Liver (tissue), 9 donors: ENCODE data around the gene MED28. TPM values are rescaled to one million over a fixed set of nuclear protein-coding genes. Genes with fewer than 3 reads are reported as not detected.

ENCODE experiments used
- DNase-seq: peaks from one replicate; pipeline ENCODE4 v3.0.0-alpha.2; 2017; ENCODE audit warnings: low spot score
- H3K27ac ChIP-seq, 2 donors: one replicate each; pipeline ENCODE4 v1.7.0; 2013; ENCODE audit warnings: inconsistent platforms in 2 of 2, low read length in 2 of 2, control low read depth in 1 of 2, low read depth in 1 of 2, mild to moderate bottlenecking in 1 of 2
- H3K27me3 ChIP-seq, 4 donors: one replicate each; pipeline versions ENCODE4 v1.6.1 to v1.7.0; 2013; ENCODE audit warnings: low read length in 3 of 4, inconsistent platforms in 1 of 4, mild to moderate bottlenecking in 1 of 4, moderate library complexity in 1 of 4; ENCODE audit not compliant: control insufficient read depth in 4 of 4, insufficient read depth in 4 of 4
- H3K36me3 ChIP-seq, 4 donors: one replicate each; pipeline versions ENCODE4 v1.6.1 to v1.7.0; 2013; ENCODE audit warnings: low read length in 3 of 4, mild to moderate bottlenecking in 3 of 4, low read depth in 1 of 4, moderate library complexity in 1 of 4; ENCODE audit not compliant: control insufficient read depth in 4 of 4, insufficient read depth in 3 of 4
- H3K4me1 ChIP-seq, 4 donors: one replicate each; pipeline versions ENCODE4 v1.6.1 to v1.7.0; 2013; ENCODE audit warnings: low read length in 3 of 4, mild to moderate bottlenecking in 3 of 4, moderate library complexity in 1 of 4; ENCODE audit not compliant: control insufficient read depth in 4 of 4, insufficient read depth in 4 of 4
- H3K4me3 ChIP-seq, 3 donors: one replicate each; pipeline versions ENCODE4 v1.6.1 to v1.7.0; 2013; ENCODE audit warnings: low read length in 3 of 3, control low read depth in 1 of 3, low read depth in 1 of 3, mild to moderate bottlenecking in 1 of 3
- H3K9ac ChIP-seq, 2 donors: one replicate each; pipeline ENCODE4 v1.7.0; 2013; ENCODE audit warnings: low read length in 2 of 2, mild to moderate bottlenecking in 2 of 2, moderate library complexity in 2 of 2, control low read depth in 1 of 2, low read depth in 1 of 2
- H3K9me3 ChIP-seq, 4 donors: one replicate each; pipeline versions ENCODE4 v1.6.1 to v1.7.0; 2013; ENCODE audit warnings: low read length in 3 of 4; ENCODE audit not compliant: control insufficient read depth in 4 of 4
- EGR1 ChIP-seq, 2 donors: IDR thresholded peaks; 2 replicates each; pipeline ENCODE4 v1.6.1; 2016 to 2018; ENCODE audit warnings: antibody characterized with exemption in 2 of 2, low read depth in 2 of 2
- FOXA1 ChIP-seq: IDR thresholded peaks from 2 replicates; pipeline ENCODE4 v1.6.1; 2016; ENCODE audit warnings: antibody characterized with exemption
- FOXA2 ChIP-seq: IDR thresholded peaks from 2 replicates; pipeline ENCODE4 v1.6.1; 2016; ENCODE audit warnings: antibody characterized with exemption
- GABPA ChIP-seq, 2 donors: IDR thresholded peaks in 1 of 2; conservative IDR thresholded peaks in 1 of 2; 2 replicates each; pipeline ENCODE4 v1.6.1; 2016; ENCODE audit warnings: antibody characterized with exemption in 2 of 2, mild to moderate bottlenecking in 1 of 2, moderate library complexity in 1 of 2
- HNF4A ChIP-seq, 2 donors: conservative IDR thresholded peaks; 2 replicates each; pipeline ENCODE4 v1.6.1; 2016; ENCODE audit warnings: antibody characterized with exemption in 2 of 2, mild to moderate bottlenecking in 2 of 2
- HNF4G ChIP-seq: IDR thresholded peaks from 2 replicates; pipeline ENCODE4 v1.6.1; 2016; ENCODE audit warnings: antibody characterized with exemption
- JUND ChIP-seq, 2 donors: IDR thresholded peaks; 2 replicates each; pipeline ENCODE4 v1.6.1; 2016; ENCODE audit warnings: antibody characterized with exemption in 2 of 2
- NR2F2 ChIP-seq: IDR thresholded peaks from 2 replicates; pipeline ENCODE4 v1.6.1; 2016; ENCODE audit warnings: antibody characterized with exemption
- RAD21 ChIP-seq, 2 donors: IDR thresholded peaks; 2 replicates each; pipeline ENCODE4 v1.6.1; 2016; ENCODE audit warnings: antibody characterized with exemption in 2 of 2, mild to moderate bottlenecking in 2 of 2
- RXRA ChIP-seq, 2 donors: IDR thresholded peaks; 2 replicates each; pipeline ENCODE4 v1.6.1; 2017 to 2018; ENCODE audit warnings: antibody characterized with exemption in 2 of 2, mild to moderate bottlenecking in 1 of 2
- SP1 ChIP-seq: IDR thresholded peaks from 2 replicates; pipeline ENCODE4 v1.6.1; 2018; ENCODE audit warnings: antibody characterized with exemption, mild to moderate bottlenecking
- TAF1 ChIP-seq: conservative IDR thresholded peaks from 2 replicates; pipeline ENCODE4 v1.6.1; 2016; ENCODE audit warnings: antibody characterized with exemption, mild to moderate bottlenecking
- YY1 ChIP-seq: IDR thresholded peaks from 2 replicates; pipeline ENCODE4 v1.6.1; 2016; ENCODE audit warnings: antibody characterized with exemption, mild to moderate bottlenecking
- WGBS: extraction: QIAGEN DNeasy Blood & Tissue Kit; methylation state at CpG from one replicate; pipeline ENCODE4 v1.1.7; 2013; 5-methylcytosine and 5-hydroxymethylcytosine counted together
- polyA plus RNA-seq, 2 donors: library from polyadenylated mRNA; stranded (reverse) in 1 of 2; unstranded in 1 of 2; fragments of 200-250 nt in 1 of 2; fragments of >200 nt in 1 of 2; fragmentation: Nextera tagmentation in 1 of 2; extraction: Ambion mirVana in 1 of 2; gene quantifications; one replicate each; pipeline versions ENCODE4 v1.2.1 to v1.2.3, GENCODE V29; 2013 to 2015
- total RNA-seq, 2 donors: library from RNA; depleted of rRNA; stranded (reverse); fragments of >200 nt; gene quantifications; one replicate each; pipeline ENCODE4 v1.2.3, GENCODE V29; 2014
- TF ChIP-seq, protein P1 (sequence below): IDR thresholded peaks from 2 replicates; pipeline ENCODE4 v1.6.1; 2016; ENCODE audit warnings: antibody characterized with exemption
- TF ChIP-seq, protein P2 (sequence below): IDR thresholded peaks from 2 replicates; pipeline ENCODE4 v1.6.1; 2016; ENCODE audit warnings: antibody characterized with exemption
- TF ChIP-seq, protein P3 (sequence below): IDR thresholded peaks from 2 replicates; pipeline ENCODE4 v1.6.1; 2016; ENCODE audit warnings: antibody characterized with exemption, mild to moderate bottlenecking
- TF ChIP-seq, protein P4 (sequence below): fragments of 150-350 bp; IDR thresholded peaks from 2 replicates; pipeline ENCODE4 v1.5.1; 2017; ENCODE audit warnings: improper control_type of control experiment, low read depth, low read length; ENCODE audit not compliant: missing input control
- TF ChIP-seq, protein P5 (sequence below): IDR thresholded peaks from 2 replicates; pipeline ENCODE4 v1.6.1; 2016; ENCODE audit warnings: antibody characterized with exemption
- donor health status: healthy.
- donor health status: healthy.
- donor health status: healthy.
- donor health status: healthy.
- donor health status: healthy.

Gene MED28
- total and polyA plus RNA-seq, 4 donors, result 6.3 to 26.8 (median 9.1) TPM

DNA sequence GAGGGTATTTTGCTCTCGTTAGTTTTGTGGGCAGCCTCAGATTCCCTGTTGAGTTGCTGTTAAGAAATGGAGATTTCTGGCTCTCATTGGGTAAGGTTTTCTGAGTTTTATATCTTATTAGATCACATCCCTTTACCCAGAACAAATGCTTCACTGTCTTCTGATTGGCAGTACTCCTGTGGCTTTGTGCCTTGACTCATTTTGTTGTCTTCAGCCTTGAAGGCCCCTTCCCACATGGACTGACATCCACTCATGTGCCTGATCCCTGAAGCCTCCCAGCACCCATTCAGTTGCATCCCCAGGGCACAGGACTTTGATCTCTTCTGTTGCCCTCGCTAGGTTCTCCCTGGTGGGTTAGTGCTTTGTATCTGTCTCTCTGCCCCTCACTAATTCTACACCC, 10.4 kb downstream of the MED28 start:
- WGBS, result 90% methylated on average over 2 of the region's 2 CpGs
- Histone ChIP-seq H3K4me1 (no peaks in the 10 kb centered on the region), H3K27ac (no peak overlapping the region), H3K36me3 (peaks cover 21 to 86% (median 65%) of the 10 kb centered on the region in 4 donors), H3K9me3 (no peaks in the 10 kb centered on the region), H3K27me3 (no peaks in the 10 kb centered on the region), H3K4me3 (no peak overlapping the region), H3K9ac (no peak overlapping the region)
- DNase-seq, result no peak
- TF ChIP-seq FOXA2 (no peak), RAD21 (IDR thresholded peaks at IDR 0.05) (no peak), EGR1 (IDR thresholded peaks at IDR 0.05; ENCODE audit: low read depth in 2 of 2) (no peak), HNF4G (no peak), FOXA1 (no peak), SP1 (no peak), TAF1 (no peak), NR2F2 (no peak), JUND (IDR thresholded peaks at IDR 0.05) (no peak), YY1 (no peak)
- TF ChIP-seq, protein P1, sequence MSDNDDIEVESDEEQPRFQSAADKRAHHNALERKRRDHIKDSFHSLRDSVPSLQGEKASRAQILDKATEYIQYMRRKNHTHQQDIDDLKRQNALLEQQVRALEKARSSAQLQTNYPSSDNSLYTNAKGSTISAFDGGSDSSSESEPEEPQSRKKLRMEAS, result no peak
- TF ChIP-seq, protein P2, sequence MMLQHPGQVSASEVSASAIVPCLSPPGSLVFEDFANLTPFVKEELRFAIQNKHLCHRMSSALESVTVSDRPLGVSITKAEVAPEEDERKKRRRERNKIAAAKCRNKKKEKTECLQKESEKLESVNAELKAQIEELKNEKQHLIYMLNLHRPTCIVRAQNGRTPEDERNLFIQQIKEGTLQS, result no peak
- TF ChIP-seq, protein P3, sequence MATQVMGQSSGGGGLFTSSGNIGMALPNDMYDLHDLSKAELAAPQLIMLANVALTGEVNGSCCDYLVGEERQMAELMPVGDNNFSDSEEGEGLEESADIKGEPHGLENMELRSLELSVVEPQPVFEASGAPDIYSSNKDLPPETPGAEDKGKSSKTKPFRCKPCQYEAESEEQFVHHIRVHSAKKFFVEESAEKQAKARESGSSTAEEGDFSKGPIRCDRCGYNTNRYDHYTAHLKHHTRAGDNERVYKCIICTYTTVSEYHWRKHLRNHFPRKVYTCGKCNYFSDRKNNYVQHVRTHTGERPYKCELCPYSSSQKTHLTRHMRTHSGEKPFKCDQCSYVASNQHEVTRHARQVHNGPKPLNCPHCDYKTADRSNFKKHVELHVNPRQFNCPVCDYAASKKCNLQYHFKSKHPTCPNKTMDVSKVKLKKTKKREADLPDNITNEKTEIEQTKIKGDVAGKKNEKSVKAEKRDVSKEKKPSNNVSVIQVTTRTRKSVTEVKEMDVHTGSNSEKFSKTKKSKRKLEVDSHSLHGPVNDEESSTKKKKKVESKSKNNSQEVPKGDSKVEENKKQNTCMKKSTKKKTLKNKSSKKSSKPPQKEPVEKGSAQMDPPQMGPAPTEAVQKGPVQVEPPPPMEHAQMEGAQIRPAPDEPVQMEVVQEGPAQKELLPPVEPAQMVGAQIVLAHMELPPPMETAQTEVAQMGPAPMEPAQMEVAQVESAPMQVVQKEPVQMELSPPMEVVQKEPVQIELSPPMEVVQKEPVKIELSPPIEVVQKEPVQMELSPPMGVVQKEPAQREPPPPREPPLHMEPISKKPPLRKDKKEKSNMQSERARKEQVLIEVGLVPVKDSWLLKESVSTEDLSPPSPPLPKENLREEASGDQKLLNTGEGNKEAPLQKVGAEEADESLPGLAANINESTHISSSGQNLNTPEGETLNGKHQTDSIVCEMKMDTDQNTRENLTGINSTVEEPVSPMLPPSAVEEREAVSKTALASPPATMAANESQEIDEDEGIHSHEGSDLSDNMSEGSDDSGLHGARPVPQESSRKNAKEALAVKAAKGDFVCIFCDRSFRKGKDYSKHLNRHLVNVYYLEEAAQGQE, result no peak

DNA sequence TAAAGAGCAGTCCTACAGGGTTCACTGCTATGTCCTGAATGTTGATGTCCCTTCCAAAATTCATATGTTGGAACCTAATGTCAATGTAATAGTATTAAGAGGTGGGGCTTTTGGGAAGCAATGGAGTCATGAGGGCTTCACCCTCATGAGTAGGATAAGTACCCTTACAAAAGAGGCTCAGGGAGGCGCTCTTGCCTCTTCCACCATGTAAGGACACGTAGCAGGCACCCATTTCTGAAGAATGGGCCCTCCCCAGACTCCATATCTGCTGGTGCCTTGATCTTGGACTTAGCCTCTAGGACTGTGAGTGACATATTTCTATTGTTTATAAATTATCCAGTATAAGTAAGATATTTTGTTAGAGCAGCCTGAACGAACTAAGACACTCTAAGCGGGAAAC, 15.8 kb downstream of the MED28 start:
- Histone ChIP-seq H3K4me1 (no peaks in the 10 kb centered on the region), H3K27me3 (no peaks in the 10 kb centered on the region), H3K36me3 (peaks cover 17 to 73% (median 54%) of the 10 kb centered on the region in 4 donors), H3K27ac (no peak overlapping the region), H3K4me3 (no peak overlapping the region), H3K9ac (no peak overlapping the region), H3K9me3 (no peaks in the 10 kb centered on the region)
- TF ChIP-seq EGR1 (IDR thresholded peaks at IDR 0.05; ENCODE audit: low read depth in 2 of 2) (no peak), RXRA (IDR thresholded peaks at IDR 0.05) (no peak), HNF4G (no peak), FOXA1 (no peak), GABPA (IDR thresholded peaks at IDR 0.05 in 1 of 2, conservative IDR thresholded peaks at IDR 0.05 in 1 of 2) (no peak), YY1 (no peak), TAF1 (no peak), NR2F2 (no peak), FOXA2 (no peak), HNF4A (conservative IDR thresholded peaks at IDR 0.05) (no peak), RAD21 (IDR thresholded peaks at IDR 0.05) (no peak), SP1 (no peak), JUND (IDR thresholded peaks at IDR 0.05) (no peak)
- TF ChIP-seq, protein P2, result no peak
- TF ChIP-seq, protein P4, sequence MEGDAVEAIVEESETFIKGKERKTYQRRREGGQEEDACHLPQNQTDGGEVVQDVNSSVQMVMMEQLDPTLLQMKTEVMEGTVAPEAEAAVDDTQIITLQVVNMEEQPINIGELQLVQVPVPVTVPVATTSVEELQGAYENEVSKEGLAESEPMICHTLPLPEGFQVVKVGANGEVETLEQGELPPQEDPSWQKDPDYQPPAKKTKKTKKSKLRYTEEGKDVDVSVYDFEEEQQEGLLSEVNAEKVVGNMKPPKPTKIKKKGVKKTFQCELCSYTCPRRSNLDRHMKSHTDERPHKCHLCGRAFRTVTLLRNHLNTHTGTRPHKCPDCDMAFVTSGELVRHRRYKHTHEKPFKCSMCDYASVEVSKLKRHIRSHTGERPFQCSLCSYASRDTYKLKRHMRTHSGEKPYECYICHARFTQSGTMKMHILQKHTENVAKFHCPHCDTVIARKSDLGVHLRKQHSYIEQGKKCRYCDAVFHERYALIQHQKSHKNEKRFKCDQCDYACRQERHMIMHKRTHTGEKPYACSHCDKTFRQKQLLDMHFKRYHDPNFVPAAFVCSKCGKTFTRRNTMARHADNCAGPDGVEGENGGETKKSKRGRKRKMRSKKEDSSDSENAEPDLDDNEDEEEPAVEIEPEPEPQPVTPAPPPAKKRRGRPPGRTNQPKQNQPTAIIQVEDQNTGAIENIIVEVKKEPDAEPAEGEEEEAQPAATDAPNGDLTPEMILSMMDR, result no peak
- TF ChIP-seq, protein P1, result no peak
- TF ChIP-seq, protein P3, result no peak
- TF ChIP-seq, protein P5, sequence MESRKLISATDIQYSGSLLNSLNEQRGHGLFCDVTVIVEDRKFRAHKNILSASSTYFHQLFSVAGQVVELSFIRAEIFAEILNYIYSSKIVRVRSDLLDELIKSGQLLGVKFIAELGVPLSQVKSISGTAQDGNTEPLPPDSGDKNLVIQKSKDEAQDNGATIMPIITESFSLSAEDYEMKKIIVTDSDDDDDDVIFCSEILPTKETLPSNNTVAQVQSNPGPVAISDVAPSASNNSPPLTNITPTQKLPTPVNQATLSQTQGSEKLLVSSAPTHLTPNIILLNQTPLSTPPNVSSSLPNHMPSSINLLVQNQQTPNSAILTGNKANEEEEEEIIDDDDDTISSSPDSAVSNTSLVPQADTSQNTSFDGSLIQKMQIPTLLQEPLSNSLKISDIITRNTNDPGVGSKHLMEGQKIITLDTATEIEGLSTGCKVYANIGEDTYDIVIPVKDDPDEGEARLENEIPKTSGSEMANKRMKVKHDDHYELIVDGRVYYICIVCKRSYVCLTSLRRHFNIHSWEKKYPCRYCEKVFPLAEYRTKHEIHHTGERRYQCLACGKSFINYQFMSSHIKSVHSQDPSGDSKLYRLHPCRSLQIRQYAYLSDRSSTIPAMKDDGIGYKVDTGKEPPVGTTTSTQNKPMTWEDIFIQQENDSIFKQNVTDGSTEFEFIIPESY, result no peak
- DNase-seq, result no peak
- WGBS, result 97% methylated on average over 4 of the region's 4 CpGs
